Measurements from ENCODE around the gene BRF1. TPM values are rescaled to one million over a fixed set of nuclear protein-coding genes. Genes with fewer than 3 reads are reported as not detected.

The BRF1 gene
- total RNA-seq, 2 experiments from 2014 or later, result 23.7 to 26.4 TPM

DNA sequence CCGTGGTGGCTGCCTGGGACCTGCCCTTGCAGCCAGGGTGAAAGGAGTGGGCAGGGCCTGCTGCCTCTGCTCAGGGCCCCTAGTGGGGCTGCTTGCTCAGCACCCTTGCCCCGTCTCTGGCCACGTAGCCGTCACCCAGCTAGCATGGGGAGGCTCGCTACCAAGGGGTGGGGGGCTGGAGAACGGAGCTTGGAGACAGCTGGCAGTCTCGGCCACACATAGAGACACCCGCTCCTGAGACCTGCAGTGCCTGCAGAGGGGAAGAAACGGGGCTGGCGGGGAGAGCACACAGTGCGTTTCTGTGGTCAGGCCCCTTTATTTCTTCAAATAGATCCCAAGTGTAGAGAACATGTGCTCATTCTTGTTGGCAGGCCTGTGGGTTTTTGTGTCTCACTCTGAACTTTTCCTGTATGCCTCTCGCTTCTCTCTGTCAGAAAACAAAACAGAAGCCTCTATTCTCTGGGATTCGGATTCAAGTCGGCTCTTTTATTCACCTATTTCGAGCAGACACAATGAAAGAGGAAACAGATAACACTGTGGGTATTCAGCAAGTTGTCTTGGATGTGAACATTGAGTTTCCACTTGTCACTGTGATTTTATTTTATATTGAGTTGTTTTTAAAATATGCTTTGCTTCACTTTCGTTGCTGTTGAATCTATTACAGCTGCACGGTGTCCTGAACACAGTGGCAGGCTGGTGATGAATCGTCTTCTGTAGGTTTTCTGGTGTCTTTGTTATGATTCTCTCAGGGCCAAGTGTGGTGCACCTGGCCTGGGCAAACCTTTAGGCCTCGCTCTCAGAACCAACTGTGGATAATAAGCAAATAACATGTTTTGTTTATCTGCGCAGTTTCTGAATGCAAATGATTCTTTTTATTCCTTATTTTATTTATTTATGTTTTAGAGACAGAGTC, 40.3 kb upstream of the BRF1 start:
- H3K79me2 ChIP-seq (ENCODE audit: insufficient read depth, low read depth, low read length), result no peaks in the 10 kb centered on the region
- BruUV-seq (replicated peaks), result no TSS peak
- POLR2A ChIA-PET, result no interaction called here
- no peak for DNase-seq (ENCODE audit: low spot score)
- no peaks in the 10 kb centered on the region for H4K20me1 ChIP-seq (ENCODE audit: insufficient read depth, low read length)
- no peak overlapping the region for H3K27ac ChIP-seq (ENCODE audit: low read depth, low read length, poor library complexity, severe bottlenecking)
- CTCF ChIA-PET (ENCODE audit: unreplicated experiment), result no interaction called here
- no peak overlapping the region for H3K4me3 ChIP-seq (ENCODE audit: low read depth, low read length, poor library complexity, severe bottlenecking)
- no peaks in the 10 kb centered on the region for H3K36me3 ChIP-seq (ENCODE audit: insufficient read depth, low read length)
- H3K4me1 ChIP-seq (ENCODE audit: insufficient read depth, low read length, poor library complexity, severe bottlenecking), result no peaks in the 10 kb centered on the region
- intact Hi-C loops (cut with micrococcal nuclease; ENCODE audit: unreplicated experiment), result no loop called here
- TF ChIP-seq, protein P1, sequence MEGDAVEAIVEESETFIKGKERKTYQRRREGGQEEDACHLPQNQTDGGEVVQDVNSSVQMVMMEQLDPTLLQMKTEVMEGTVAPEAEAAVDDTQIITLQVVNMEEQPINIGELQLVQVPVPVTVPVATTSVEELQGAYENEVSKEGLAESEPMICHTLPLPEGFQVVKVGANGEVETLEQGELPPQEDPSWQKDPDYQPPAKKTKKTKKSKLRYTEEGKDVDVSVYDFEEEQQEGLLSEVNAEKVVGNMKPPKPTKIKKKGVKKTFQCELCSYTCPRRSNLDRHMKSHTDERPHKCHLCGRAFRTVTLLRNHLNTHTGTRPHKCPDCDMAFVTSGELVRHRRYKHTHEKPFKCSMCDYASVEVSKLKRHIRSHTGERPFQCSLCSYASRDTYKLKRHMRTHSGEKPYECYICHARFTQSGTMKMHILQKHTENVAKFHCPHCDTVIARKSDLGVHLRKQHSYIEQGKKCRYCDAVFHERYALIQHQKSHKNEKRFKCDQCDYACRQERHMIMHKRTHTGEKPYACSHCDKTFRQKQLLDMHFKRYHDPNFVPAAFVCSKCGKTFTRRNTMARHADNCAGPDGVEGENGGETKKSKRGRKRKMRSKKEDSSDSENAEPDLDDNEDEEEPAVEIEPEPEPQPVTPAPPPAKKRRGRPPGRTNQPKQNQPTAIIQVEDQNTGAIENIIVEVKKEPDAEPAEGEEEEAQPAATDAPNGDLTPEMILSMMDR (conservative IDR thresholded peaks at IDR 0.05; ENCODE audit: low read length), result no peak
- no peak for TF ChIP-seq EZH2phosphoT487 (IDR thresholded peaks at IDR 0.05; ENCODE audit: borderline replicate concordance, low read depth, low read length)
- no peaks in the 10 kb centered on the region for H3K9me3 ChIP-seq (ENCODE audit: low read length)
- no peak overlapping the region for H3K4me2 ChIP-seq (ENCODE audit: low read length)
- H2AFZ ChIP-seq (ENCODE audit: low read length), result no peak overlapping the region
- no peaks in the 10 kb centered on the region for H3K9me2 ChIP-seq (ENCODE audit: insufficient read depth, low read length)

DNA sequence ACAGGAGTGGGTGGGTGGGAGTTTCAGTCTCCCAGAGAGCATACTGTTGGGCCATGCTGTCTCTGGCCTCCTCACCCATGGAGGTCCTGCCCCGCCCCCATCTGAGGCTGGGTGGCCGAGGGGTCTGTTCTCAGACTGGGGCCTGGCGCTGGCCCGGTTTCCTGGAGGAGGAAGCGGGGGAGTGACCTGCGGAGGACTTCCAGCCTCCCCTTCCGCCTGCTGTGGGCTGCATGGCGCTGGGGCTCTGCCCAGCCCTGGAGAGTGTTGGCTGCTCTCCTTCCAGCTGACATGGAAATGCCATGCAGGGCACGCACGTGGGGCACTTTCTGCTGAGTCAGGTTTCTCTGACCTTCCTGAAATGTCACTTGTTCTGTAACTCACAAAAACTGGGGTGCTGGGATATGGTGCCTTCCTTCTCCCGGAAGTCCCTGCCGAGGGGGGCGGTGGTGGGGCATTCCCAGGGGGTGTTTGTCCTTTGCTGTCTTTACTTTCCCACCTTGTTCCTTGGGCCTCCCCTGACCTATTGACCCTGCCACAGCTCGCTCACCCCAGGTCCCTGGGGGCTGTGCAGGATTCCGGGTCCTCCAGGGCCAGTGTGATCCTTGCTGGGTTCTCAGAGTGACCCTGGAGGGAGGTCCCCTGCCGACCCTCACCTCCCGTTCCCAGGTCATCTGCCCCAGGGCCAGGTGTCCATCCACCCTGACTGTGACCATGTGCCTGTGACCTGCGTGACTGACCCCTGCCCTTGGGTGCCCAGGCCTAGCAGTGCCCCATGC, 37.4 kb upstream of the BRF1 start:
- H2AFZ ChIP-seq (ENCODE audit: low read length), result no peak overlapping the region
- CTCF ChIA-PET (ENCODE audit: unreplicated experiment), result no interaction called here
- no peak overlapping the region for H3K27ac ChIP-seq (ENCODE audit: low read depth, low read length, poor library complexity, severe bottlenecking)
- no peaks in the 10 kb centered on the region for H3K9me2 ChIP-seq (ENCODE audit: insufficient read depth, low read length)
- no peaks in the 10 kb centered on the region for H3K4me1 ChIP-seq (ENCODE audit: insufficient read depth, low read length, poor library complexity, severe bottlenecking)
- no peaks in the 10 kb centered on the region for H3K79me2 ChIP-seq (ENCODE audit: insufficient read depth, low read depth, low read length)
- H3K4me2 ChIP-seq (ENCODE audit: low read length), result no peak overlapping the region
- DNase-seq (ENCODE audit: low spot score), result no peak
- H3K4me3 ChIP-seq (ENCODE audit: low read depth, low read length, poor library complexity, severe bottlenecking), result no peak overlapping the region
- POLR2A ChIA-PET, result no interaction called here
- no peaks in the 10 kb centered on the region for H3K9me3 ChIP-seq (ENCODE audit: low read length)
- H3K36me3 ChIP-seq (ENCODE audit: insufficient read depth, low read length), result no peaks in the 10 kb centered on the region
- BruUV-seq (replicated peaks), result no TSS peak
- no peak for TF ChIP-seq EZH2phosphoT487 (IDR thresholded peaks at IDR 0.05; ENCODE audit: borderline replicate concordance, low read depth, low read length)
- TF ChIP-seq, protein P1 (conservative IDR thresholded peaks at IDR 0.05; ENCODE audit: low read length), result no peak
- intact Hi-C loops (cut with micrococcal nuclease; ENCODE audit: unreplicated experiment), result no loop called here
- H4K20me1 ChIP-seq (ENCODE audit: insufficient read depth, low read length), result no peaks in the 10 kb centered on the region; the same call in 1 of the 2 replicates

All from OCI-LY7 (cell line).